Activated naive CD4-positive, alpha-beta T cell treated with anti-CD3 and anti-CD28 coated beads for 36 hours (primary cell): Measurements from ENCODE around the gene C9orf50. TPM values are rescaled to one million over a fixed set of nuclear protein-coding genes. Genes with fewer than 3 reads are reported as not detected.

Experiments used
- CTCF ChIA-PET: fragments of 350-600 bp; sonication (Branson Sonifier 250); formaldehyde crosslinking; loops from one replicate; lab custom pipeline; 2021; ENCODE audit warnings: antibody characterized with exemption; lab: Charles Lee
- DNase-seq: peaks from one replicate; pipeline ENCODE4 v3.0.0-alpha.2; 2020
- H3K27ac Mint-ChIP-seq: one replicate; pipeline ENCODE4 v1.8.0; 2021; ENCODE audit warnings: mild to moderate bottlenecking, mixed read lengths
- H3K27me3 Mint-ChIP-seq: one replicate; pipeline ENCODE4 v1.8.0; 2021; ENCODE audit warnings: low read depth, mixed read lengths
- H3K36me3 Mint-ChIP-seq: one replicate; pipeline ENCODE4 v1.8.0; 2021; ENCODE audit warnings: low read depth, mixed read lengths
- H3K4me1 Mint-ChIP-seq: one replicate; pipeline ENCODE4 v1.8.0; 2021; ENCODE audit warnings: low read depth, mixed read lengths
- H3K4me3 Mint-ChIP-seq: one replicate; pipeline ENCODE4 v1.8.0; 2021; ENCODE audit warnings: mild to moderate bottlenecking, moderate library complexity, mixed read lengths
- H3K9me3 Mint-ChIP-seq: one replicate; pipeline ENCODE4 v1.8.0; 2021; ENCODE audit warnings: mixed read lengths
- intact Hi-C: fragments of 100-400 bp; cut with micrococcal nuclease; formaldehyde crosslinking; loops from one replicate; pipeline ENCODE4 v1.15.1; 2023
- total RNA-seq, 2 experiments: library from RNA; stranded (reverse); gene quantifications; one replicate each; pipeline ENCODE4 v1.2.3, GENCODE V29; 2021

Gene C9orf50
- total RNA-seq, 2 experiments from 2014 or later = not detected

GRCh38 chr9:129646252-129646651 lies 25.4 kb upstream of the C9orf50 start:
- Mint-ChIP-seq H3K27me3 (no peaks in the 10 kb centered on the region), H3K9me3 (no peaks in the 10 kb centered on the region), H3K27ac (peak overlapping the region; percentile 2), H3K4me1 (peaks cover 4% of the 10 kb centered on the region), H3K36me3 (no peaks in the 10 kb centered on the region), H3K4me3 (no peak overlapping the region)
- intact Hi-C loops = no loop called here
- DNase-seq = no peak
- CTCF ChIA-PET = interaction anchor here (0.7 kb wide), 1 partner anchor 378 kb away, joined by 3 read pairs; no protein-coding TSS in a partner anchor

- Mint-ChIP-seq H3K9me3 (no peaks in the 10 kb centered on the region), H3K4me1 (peaks cover 17% of the 10 kb centered on the region), H3K27me3 (no peaks in the 10 kb centered on the region), H3K4me3 (no peak overlapping the region), H3K36me3 (no peaks in the 10 kb centered on the region), H3K27ac (no peak overlapping the region)
- intact Hi-C loops = no loop called here
- CTCF ChIA-PET = no interaction called here
- no peak for DNase-seq
Measured at GRCh38 chr9:129644902-129645301, 24.0 kb upstream of the C9orf50 start.

DNA sequence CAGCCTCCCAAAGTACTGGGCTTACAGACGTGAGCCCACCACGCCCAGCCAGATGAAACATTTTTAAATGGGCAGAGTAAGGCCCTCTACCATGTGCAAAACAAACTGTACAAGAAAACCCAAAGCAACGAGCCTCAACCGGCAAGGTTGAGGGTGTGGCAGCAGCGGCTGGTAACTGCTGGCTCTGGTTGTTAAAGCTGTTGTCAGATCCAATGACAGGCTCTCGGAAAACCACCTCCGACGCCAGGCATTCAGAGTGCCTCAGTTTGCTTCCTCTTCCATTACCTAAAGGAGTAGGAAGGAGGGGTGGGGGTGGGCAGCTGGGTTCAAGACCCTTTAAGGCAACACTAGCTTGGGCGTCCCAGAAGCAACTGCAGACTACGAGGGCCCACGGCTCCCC lies 23.5 kb upstream of the C9orf50 start:
- Mint-ChIP-seq H3K4me3 (no peak overlapping the region), H3K27me3 (no peaks in the 10 kb centered on the region), H3K36me3 (no peaks in the 10 kb centered on the region), H3K27ac (no peak overlapping the region), H3K4me1 (peaks cover 19% of the 10 kb centered on the region), H3K9me3 (no peaks in the 10 kb centered on the region)
- no peak for DNase-seq
- CTCF ChIA-PET = interaction anchor here (2.4 kb wide), 1 partner anchor 82 kb away, joined by 15 read pairs; no protein-coding TSS in a partner anchor
- intact Hi-C loops = no loop called here

DNA sequence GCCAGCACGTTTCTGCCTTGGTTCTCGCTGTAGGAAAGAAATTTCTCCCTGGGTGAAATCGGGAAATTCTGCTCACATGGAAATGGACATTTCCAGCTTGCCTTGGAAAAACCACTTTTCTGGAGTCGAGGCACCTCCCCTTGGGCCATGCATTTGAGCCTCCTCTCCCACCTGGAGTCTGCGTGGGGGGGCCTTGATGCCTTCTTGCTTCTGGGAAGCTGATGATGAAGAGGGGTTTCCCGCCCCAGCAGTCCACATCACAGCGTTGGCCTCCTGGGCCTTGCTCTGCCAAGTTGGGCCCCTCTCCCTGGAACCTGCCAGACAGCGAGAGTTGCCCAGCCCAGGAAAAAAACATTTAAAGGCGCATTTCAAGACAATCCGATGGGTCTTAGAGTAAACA lies 22.8 kb upstream of the C9orf50 start:
- no peak overlapping the region for H3K27ac Mint-ChIP-seq
- H3K9me3 Mint-ChIP-seq = no peaks in the 10 kb centered on the region
- H3K27me3 Mint-ChIP-seq = no peaks in the 10 kb centered on the region
- no peak for DNase-seq
- intact Hi-C loops = loop anchor here (2.0 kb wide), 1 partner anchor 83 kb away; no protein-coding TSS in a partner anchor
- H3K36me3 Mint-ChIP-seq = no peaks in the 10 kb centered on the region
- no peak overlapping the region for H3K4me3 Mint-ChIP-seq
- peaks cover 19% of the 10 kb centered on the region for H3K4me1 Mint-ChIP-seq
- CTCF ChIA-PET = interaction anchor here (0.6 to 2.4 kb wide), 4 partner anchors 12 to 446 kb away, joined by 3 to 15 read pairs (median 6); no protein-coding TSS in a partner anchor

DNA sequence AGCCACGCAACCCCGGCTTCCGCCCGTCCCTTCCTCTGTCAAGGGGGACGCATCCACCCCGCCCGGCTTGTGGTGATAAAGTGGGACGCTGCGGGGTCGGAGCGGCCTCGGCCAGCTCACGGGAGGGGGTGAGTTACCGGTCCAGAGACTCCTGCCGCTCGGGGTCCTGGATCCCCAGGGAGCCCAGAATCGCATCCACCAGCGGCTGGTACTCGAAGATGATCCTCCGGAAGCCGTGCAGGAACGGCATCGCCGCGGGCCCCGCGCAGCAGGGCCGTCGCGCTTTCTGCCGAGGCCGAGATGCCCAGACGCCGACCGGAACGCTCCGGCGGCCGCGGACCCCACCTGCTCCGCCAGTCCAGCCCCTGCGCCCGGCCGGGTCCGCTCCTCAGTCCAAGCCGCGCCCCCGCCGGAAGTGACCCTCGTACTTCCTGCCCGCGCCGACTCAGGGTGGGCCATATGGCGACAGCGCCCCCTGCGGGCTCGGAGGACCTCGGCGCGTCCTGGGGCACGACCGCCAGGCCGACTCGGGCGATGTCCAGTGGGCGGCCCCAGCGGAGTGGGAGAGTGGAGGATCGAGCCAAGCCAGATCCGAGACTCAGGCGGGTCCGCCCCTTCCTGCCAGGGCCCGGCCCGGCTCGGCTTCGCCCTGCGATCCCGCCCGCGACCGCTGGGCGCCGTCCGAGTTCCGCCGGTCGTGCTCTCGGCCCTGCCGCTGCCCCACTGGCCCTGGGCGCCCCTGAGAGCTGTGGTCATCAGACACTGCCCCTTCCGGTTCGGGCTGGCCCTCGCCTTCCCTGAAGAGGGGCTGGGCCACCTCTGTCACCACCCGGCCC lies 21.1 kb upstream of the C9orf50 start, which contains the start of gene ASB6:
TSS of gene ASB6 (minus strand) at position 402 of the 836 bp plus-strand sequence. CDS start at position 250, 152 bp downstream.
- peak within 1 kb of the TSS; percentile 83 for H3K27ac Mint-ChIP-seq
- no peaks in the 10 kb centered on the region for H3K27me3 Mint-ChIP-seq
- peak; percentile 92 for DNase-seq
- peaks cover 19% of the 10 kb centered on the region for H3K4me1 Mint-ChIP-seq
- H3K9me3 Mint-ChIP-seq = no peaks in the 10 kb centered on the region
- CTCF ChIA-PET = interaction anchor here (0.5 to 2.4 kb wide), 8 partner anchors 8 to 155 kb away, joined by 3 to 15 read pairs (median 4); no protein-coding TSS in a partner anchor
- intact Hi-C loops = loop anchor here (1.0 to 2.0 kb wide), 4 partner anchors 16 to 148 kb away; partner anchors contain the start of gene NTMT1
- H3K36me3 Mint-ChIP-seq = peaks cover 4% of the 10 kb centered on the region
- peak within 1 kb of the TSS; percentile 78 for H3K4me3 Mint-ChIP-seq

- Mint-ChIP-seq H3K9me3 (no peaks in the 10 kb centered on the region), H3K36me3 (peaks cover 4% of the 10 kb centered on the region), H3K4me3 (peak overlapping the region; percentile 78), H3K27ac (peak overlapping the region; percentile 56), H3K27me3 (no peaks in the 10 kb centered on the region), H3K4me1 (peaks cover 19% of the 10 kb centered on the region)
- no peak for DNase-seq
- intact Hi-C loops = no loop called here
- CTCF ChIA-PET = interaction anchor here (0.9 to 2.6 kb wide), 2 partner anchors 17 to 142 kb away, joined by 3 to 14 read pairs; no protein-coding TSS in a partner anchor
Measured at GRCh38 chr9:129640871-129641749, 20.2 kb upstream of the C9orf50 start.

- CTCF ChIA-PET = interaction anchor here (0.6 to 2.6 kb wide), 4 partner anchors 10 to 312 kb away, joined by 3 to 14 read pairs (median 4); no protein-coding TSS in a partner anchor
- intact Hi-C loops = no loop called here
- Mint-ChIP-seq H3K4me1 (peaks cover 19% of the 10 kb centered on the region), H3K36me3 (peaks cover 5% of the 10 kb centered on the region), H3K4me3 (peak overlapping the region; percentile 78), H3K27me3 (no peaks in the 10 kb centered on the region), H3K9me3 (no peaks in the 10 kb centered on the region), H3K27ac (peak overlapping the region; percentile 30)
- DNase-seq = no peak
Measured at GRCh38 chr9:129640086-129640870, 19.4 kb upstream of the C9orf50 start.

- intact Hi-C loops = no loop called here
- Mint-ChIP-seq H3K4me1 (peaks cover 19% of the 10 kb centered on the region), H3K36me3 (peaks cover 11% of the 10 kb centered on the region), H3K27me3 (no peaks in the 10 kb centered on the region), H3K27ac (peak overlapping the region; percentile 30), H3K9me3 (no peaks in the 10 kb centered on the region), H3K4me3 (peak overlapping the region; percentile 78)
- no peak for DNase-seq
- CTCF ChIA-PET = interaction anchor here (0.6 to 2.6 kb wide), 4 partner anchors 10 to 311 kb away, joined by 3 to 14 read pairs (median 4); no protein-coding TSS in a partner anchor
Measured at GRCh38 chr9:129639756-129640085, 18.8 kb upstream of the C9orf50 start.

DNA sequence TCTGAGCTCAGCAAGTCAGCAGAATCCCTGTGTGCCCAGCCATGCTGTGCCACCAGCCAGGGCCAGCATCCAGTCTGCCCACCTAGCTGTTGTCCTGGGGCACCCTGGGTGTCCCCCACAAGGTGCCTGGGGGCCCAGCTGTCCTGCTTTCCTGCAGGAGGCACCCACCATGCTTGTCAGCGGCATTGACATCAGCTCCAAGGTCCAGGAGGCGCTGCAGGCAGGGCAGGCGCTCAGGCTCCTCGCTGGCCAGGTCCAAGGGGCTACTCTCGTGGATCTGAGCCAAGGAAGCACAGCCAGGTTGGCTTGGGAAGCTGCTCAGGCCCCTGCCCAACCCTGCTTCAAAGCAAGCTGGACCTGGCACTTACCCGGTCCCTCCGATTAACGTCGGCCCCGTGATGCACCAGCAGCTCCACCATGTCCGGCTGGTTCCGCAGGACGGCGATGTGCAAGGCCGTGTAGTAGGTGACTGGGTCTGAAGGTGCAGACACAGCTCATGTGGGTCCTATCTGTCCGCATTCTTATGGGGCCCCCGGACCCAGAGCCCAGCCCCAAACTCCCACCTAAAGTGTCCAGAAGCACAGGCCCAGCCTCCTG lies 18.2 kb upstream of the C9orf50 start:
- intact Hi-C loops = no loop called here
- H3K27ac Mint-ChIP-seq = no peak overlapping the region
- peaks cover 12% of the 10 kb centered on the region for H3K36me3 Mint-ChIP-seq
- H3K4me1 Mint-ChIP-seq = peaks cover 19% of the 10 kb centered on the region
- H3K27me3 Mint-ChIP-seq = no peaks in the 10 kb centered on the region
- H3K9me3 Mint-ChIP-seq = no peaks in the 10 kb centered on the region
- DNase-seq = no peak
- H3K4me3 Mint-ChIP-seq = no peak overlapping the region
- CTCF ChIA-PET = interaction anchor here (0.6 to 2.6 kb wide), 3 partner anchors 9 to 52 kb away, joined by 3 to 14 read pairs (median 4); no protein-coding TSS in a partner anchor

- intact Hi-C loops = no loop called here
- H3K36me3 Mint-ChIP-seq = peaks cover 18% of the 10 kb centered on the region
- H3K4me1 Mint-ChIP-seq = peaks cover 19% of the 10 kb centered on the region
- H3K4me3 Mint-ChIP-seq = no peak overlapping the region
- CTCF ChIA-PET = interaction anchor here (0.8 to 1.1 kb wide), 2 partner anchors 12 to 27 kb away, joined by 3 read pairs; partner anchors contain the start of gene NTMT1
- DNase-seq = no peak
- H3K27ac Mint-ChIP-seq = peak overlapping the region; percentile 5
- no peaks in the 10 kb centered on the region for H3K9me3 Mint-ChIP-seq
- no peaks in the 10 kb centered on the region for H3K27me3 Mint-ChIP-seq
Measured at GRCh38 chr9:129637673-129638439, 17.0 kb upstream of the C9orf50 start.
